ENCODE data around the gene ADARB1. TPM values are rescaled to one million over a fixed set of nuclear protein-coding genes. Genes with fewer than 3 reads are reported as not detected.

Gene ADARB1
- total and polyA plus RNA-seq, 2 of the 4 experiments (the other 2 are of a cell fraction), result 39.8 to 47.3 TPM

- H3K23ac ChIP-seq (ENCODE audit: low read depth, low read length), result no peak overlapping the region
- no peak overlapping the region for H2AK9ac ChIP-seq (replicated peaks; ENCODE audit: low read depth, low read length, poor library complexity)
- 95% methylated on average over 34 of the region's 40 CpGs; no CpG with 5 or more reads in 1 of the 2 experiments for WGBS, 2 experiments (ENCODE audit: extremely low coverage in 2 of 2, insufficient read length in 1 of 2)
- H3K4me3 ChIP-seq (ENCODE audit: insufficient read depth, low read depth, low read length), result no peak overlapping the region
- H2BK15ac ChIP-seq (ENCODE audit: low read depth, low read length), result no peak overlapping the region
- H3K9ac ChIP-seq (ENCODE audit: low read depth, low read length), result no peak overlapping the region
- H2BK20ac ChIP-seq (ENCODE audit: low read depth, low read length), result no peak overlapping the region
- dilution Hi-C loops (cut with HindIII; ENCODE audit: low sequenced_read_pairs, unreplicated experiment), result no loop called here
- H3K36me3 ChIP-seq (ENCODE audit: control insufficient read depth, insufficient read depth, low read length), result peaks cover 23% of the 10 kb centered on the region
- DNase-seq (no peak), ATAC-seq (ENCODE audit: low read depth) (no peak)
- H3K18ac ChIP-seq (ENCODE audit: low read depth, low read length), result no peak overlapping the region
- H3K56ac ChIP-seq (ENCODE audit: extremely low read depth, insufficient read depth, low read length), result no peak overlapping the region
- CTCF ChIA-PET, result no interaction called here
- H3K9me1 ChIP-seq (ENCODE audit: insufficient read depth, low read length), result peaks cover 36% of the 10 kb centered on the region
- no peak overlapping the region for H3K27ac ChIP-seq (ENCODE audit: insufficient read depth, low read length)
- no peaks in the 10 kb centered on the region for H3K9me3 ChIP-seq (ENCODE audit: control insufficient read depth, insufficient read depth, low read length)
- no peak overlapping the region for H2BK5ac ChIP-seq (ENCODE audit: low read depth, low read length, poor library complexity, severe bottlenecking)
- H4K91ac ChIP-seq (ENCODE audit: insufficient read depth, low read depth, low read length), result no peak overlapping the region
- in situ Hi-C loops (cut with MboI; ENCODE audit: low sequenced_read_pairs), result loop anchor here (25.0 kb wide), 1 partner anchor 289 kb away; the partner anchor contains the start of genes SUMO3 and UBE2G2
- H2BK120ac ChIP-seq (ENCODE audit: low read depth, low read length), result no peak overlapping the region
- POLR2A ChIA-PET (ENCODE audit: unreplicated experiment), result no interaction called here
- no peak overlapping the region for H3K4ac ChIP-seq (ENCODE audit: low read depth, low read length)
- H4K5ac ChIP-seq (ENCODE audit: low read depth, low read length), result no peak overlapping the region
- H3K4me2 ChIP-seq (ENCODE audit: low read depth, low read length), result no peak overlapping the region
- H2AFZ ChIP-seq (replicated peaks; ENCODE audit: low read length, poor library complexity), result no peak overlapping the region
- H3K4me1 ChIP-seq (ENCODE audit: control insufficient read depth, insufficient read depth, low read length), result peaks cover 24% of the 10 kb centered on the region
- no TSS peak for BruUV-seq (replicated peaks)
- no peak overlapping the region for H2AK5ac ChIP-seq (ENCODE audit: low read depth, low read length)
- H3K27me3 ChIP-seq (ENCODE audit: control insufficient read depth, insufficient read depth, low read length), result no peaks in the 10 kb centered on the region
- intact Hi-C loops (cut with micrococcal nuclease), result no loop called here
- TF ChIP-seq SMC3 (IDR thresholded peaks at IDR 0.05; ENCODE audit: low read depth, low read length) (no peak), FOS (IDR thresholded peaks at IDR 0.05; ENCODE audit: low read depth, low read length) (no peak), MXI1 (IDR thresholded peaks at IDR 0.05; ENCODE audit: borderline replicate concordance, low read depth, low read length) (no peak), MAFK (IDR thresholded peaks at IDR 0.05; ENCODE audit: low read depth, low read length) (no peak), CEBPB (IDR thresholded peaks at IDR 0.05; ENCODE audit: low read depth, low read length) (no peak), USF2 (IDR thresholded peaks at IDR 0.05; ENCODE audit: low read depth, low read length) (no peak), BHLHE40 (IDR thresholded peaks at IDR 0.05; ENCODE audit: low read depth, low read length) (no peak), CTCF (conservative IDR thresholded peaks at IDR 0.05; ENCODE audit: low read depth, low read length) (no peak), RAD21 (IDR thresholded peaks at IDR 0.05; ENCODE audit: low read length) (no peak), POLR2A (IDR thresholded peaks at IDR 0.05; ENCODE audit: low read depth, low read length) (no peak), NFE2L2 (IDR thresholded peaks at IDR 0.05; ENCODE audit: low read depth, low read length) (no peak)
- H3K14ac ChIP-seq (replicated peaks; ENCODE audit: low read depth, low read length), result no peak overlapping the region
- peaks cover 100% of the 10 kb centered on the region for H4K20me1 ChIP-seq (ENCODE audit: insufficient read depth, low read length)
- H4K8ac ChIP-seq (ENCODE audit: low read depth in 2 of 2, low read length in 2 of 2), result no peak overlapping the region
- peaks cover 15 to 96% of the 10 kb centered on the region in 2 experiments for H3K79me1 ChIP-seq (ENCODE audit: low read depth in 1 of 2, low read length in 2 of 2)
These were observed 26.5 kb downstream of the ADARB1 start for GRCh38 chr21:45100866-45101265.

All from IMR-90 (cell line).